GM18519 (cell line): ENCODE measurements around the gene KIF21A.

Source experiments
- ATAC-seq: cut with Tn5 transposase; IDR thresholded peaks from one replicate; pipeline ENCODE4 v1.9.1; 2021; ENCODE audit warnings: mild to moderate bottlenecking, moderate library complexity; ENCODE audit not compliant: unreplicated experiment, low FRiP score

Gene KIF21A

GRCh38 chr12:39431797-39432196 is 11.1 kb downstream of the KIF21A start:
- ATAC-seq, result no peak

DNA sequence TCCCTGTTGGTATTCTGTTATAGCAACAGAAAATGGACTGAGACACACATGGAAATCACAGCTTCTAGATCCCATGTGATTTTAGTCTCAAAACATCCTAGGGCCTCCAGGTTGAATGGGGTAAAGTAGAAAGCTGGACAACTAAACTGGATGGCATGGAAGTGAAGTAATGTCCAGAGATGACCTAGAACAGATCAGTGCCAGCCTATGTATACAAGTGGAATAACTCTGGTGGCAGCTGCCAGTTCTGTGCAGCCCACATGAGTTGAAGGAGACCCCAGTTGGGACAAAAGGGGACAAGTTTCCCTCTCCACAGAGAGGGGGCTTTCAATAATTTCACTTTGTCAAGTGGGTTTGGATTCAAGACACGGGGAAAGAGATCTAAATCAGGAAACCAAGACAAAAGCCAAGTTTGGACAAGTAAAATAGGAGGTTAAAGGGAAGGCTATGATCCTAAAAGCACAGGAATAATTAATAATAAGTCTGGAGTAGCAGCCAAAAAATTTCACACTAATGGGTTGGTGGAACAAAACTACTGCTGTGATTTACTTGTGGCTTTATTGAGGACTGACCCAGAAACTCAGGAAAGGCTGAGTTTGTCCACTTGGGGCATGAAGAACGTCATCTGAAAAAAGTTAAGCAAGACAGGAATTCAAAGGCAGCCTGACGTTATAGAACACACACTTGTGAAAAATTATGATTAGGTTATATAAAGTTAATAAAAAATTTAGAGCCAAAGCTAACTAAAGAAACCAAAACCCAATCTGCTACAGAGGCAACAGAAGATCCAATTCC is 11.7 kb downstream of the KIF21A start:
- ATAC-seq, result no peak

DNA sequence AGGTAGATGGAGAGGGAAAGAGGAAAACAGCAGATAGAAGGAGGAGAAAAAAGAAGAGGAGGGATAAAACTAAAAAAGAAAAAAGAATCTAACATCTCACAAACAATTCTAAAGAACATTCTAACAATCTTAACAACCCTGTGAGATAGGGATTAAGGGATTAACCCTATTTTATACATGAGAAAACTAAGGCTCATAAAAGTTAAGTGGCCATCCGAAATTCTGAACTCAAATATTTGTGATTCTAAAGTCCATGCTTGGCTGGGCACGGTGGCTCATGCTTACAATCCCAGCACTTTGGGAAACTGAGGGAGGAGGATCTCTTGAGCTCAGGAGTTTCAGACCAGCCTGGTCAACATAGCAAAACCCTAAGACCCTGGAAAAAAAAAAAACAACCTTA is 13.1 kb downstream of the KIF21A start:
- ATAC-seq, result no peak

DNA sequence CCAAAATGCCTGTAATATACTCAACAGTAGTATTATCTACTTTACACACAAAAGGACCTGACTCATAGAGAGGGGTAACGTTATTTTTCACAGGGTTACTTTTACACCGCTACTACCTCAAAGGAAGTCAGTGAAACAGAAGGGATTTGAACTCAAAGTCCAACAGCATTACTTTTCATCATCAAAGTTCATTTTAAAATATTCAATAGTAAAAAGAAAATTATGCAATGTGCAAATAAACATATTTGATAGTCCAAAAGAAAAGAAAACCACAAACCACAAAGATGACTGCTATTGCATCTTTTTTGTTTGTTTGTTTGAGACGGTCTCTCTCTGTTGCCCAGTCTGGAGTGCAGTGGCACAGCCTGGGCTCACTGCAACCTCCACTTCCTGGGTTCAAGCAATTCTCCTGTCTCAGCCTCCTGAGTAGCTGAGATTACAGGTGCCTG is 15.5 kb downstream of the KIF21A start:
- ATAC-seq, result no peak

DNA sequence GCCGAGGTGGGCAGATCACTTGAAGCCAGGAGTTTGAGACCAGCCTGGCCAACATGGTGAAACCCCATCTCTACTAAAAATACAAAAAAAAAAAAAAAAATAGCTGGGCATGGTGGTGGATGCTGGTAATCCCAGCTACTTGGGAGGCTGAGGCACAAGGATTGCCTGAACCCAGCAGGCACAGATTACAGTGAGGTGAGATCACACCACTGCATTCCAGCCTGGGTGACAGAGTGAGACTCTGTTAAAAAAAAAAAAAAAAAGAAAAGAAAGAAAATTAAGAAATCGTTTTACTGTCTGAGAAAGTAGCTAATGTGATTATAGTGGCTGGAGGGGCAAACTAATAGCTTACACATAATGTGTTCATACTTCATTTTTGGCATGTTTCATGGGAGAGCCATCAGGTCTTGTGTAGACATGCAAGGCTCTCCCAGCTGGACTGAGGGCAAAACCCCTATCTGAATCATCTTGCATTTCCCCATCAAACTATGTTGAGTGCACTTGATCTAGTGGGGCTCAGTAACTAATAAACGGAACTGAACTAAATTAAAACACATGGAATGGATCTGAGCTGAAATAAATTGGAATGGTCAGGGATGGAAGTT is 16.2 kb downstream of the KIF21A start:
- ATAC-seq, result no peak

- ATAC-seq, result no peak
These were observed 22.9 kb downstream of the KIF21A start for GRCh38 chr12:39420043-39420442.

DNA sequence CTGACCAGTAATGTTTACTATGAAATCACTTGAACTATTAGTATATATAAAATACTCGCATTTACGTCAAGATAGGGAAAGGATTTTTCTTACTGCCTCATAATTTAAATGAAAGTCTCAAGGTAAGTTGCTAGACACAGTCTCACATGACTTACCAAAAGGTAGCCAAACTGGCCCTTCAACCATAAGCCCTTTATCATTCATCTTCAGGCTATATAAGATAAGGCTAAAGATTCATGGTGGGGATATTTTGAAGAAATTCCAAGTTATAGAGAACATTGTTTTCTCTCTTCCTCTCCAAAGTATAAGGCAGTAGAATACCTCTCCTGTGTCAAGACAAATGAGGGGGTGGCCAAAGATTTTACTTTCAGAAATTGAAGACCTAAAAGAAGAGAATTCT is 23.4 kb downstream of the KIF21A start:
- no peak for ATAC-seq

DNA sequence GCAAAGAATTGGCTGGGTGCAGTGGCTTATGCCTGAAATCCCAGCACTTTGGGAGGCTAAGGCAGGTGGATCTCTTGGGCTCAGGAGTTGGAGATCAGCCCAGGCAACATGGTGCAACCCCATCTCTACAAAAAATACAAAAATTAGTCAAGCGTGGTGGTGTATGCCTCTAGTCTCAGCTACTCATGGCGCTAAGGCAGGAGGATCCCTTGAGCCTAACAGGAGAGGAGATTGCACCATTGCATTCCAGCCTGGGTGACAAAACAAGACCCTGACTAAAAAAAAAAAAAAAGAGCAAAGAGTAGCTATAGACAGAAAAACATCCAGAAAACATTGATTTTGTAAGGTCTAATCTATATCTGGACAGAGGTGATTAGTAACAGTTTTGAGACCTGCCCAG is 25.0 kb downstream of the KIF21A start:
- ATAC-seq, result no peak

- no peak for ATAC-seq
These were observed 28.8 kb downstream of the KIF21A start for GRCh38 chr12:39413836-39414771.

- ATAC-seq, result no peak
These were observed 30.7 kb downstream of the KIF21A start for GRCh38 chr12:39412210-39412609.

DNA sequence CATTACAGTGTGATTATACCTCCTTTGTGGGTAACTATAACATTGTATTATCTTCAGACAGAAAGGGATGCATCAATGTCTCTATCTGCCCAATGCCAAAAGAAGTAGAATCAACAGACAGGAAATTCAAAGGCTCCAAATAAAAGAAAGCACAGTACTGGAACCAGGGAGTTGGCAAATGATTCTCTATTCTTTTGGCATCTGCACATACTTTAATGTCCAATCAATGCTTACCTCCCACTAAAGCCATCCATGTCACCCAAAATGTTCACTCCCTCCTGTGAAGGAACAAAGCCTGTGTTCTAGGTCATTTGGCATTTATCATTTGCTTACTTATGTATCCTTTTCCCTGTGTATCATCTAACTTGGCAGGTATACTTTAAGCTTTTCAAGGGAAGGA is 36.7 kb downstream of the KIF21A start:
- no peak for ATAC-seq

DNA sequence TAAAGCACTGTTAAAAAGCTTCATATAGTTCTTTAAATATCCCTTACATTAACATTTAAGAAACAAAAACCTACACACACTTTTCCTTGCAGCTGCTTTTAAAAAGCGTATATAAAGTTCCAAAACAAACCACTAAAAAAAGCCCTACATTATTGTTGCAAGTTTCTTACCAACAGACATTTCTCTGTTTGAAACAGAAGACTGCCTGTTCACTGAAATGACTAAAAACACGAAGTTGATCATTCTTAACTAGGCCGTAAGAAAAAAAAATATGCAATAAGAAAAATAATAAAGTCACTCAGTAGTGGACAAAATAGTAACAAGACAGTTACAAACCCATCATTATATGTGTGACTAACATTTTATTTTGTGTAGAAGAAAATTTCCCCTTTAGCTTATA is 37.3 kb downstream of the KIF21A start:
- no peak for ATAC-seq

DNA sequence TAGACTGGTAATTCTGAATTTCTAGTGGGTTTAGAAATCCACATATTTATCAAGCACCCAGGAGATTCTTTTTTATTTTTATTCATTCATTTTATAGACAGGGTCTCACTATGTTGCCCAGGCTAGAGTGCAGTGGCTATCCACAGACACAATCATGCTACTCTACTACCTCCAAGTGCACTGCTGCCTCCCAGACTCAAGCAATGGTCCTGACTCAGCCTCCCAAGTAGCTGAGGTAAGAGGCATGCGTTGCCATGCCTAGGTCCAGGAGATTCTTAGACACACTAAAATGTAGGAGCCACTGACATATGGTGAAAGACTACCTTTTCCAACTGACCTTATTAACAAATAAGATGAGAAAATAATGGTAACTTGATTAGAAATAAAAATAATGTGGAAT is 38.9 kb downstream of the KIF21A start:
- ATAC-seq, result no peak

- no peak for ATAC-seq
These were observed 39.5 kb downstream of the KIF21A start for GRCh38 chr12:39403376-39403775.

GRCh38 chr12:39402922-39403321 is 40.0 kb downstream of the KIF21A start:
- no peak for ATAC-seq

GRCh38 chr12:39401459-39401858 is 41.5 kb downstream of the KIF21A start:
- ATAC-seq, result no peak

DNA sequence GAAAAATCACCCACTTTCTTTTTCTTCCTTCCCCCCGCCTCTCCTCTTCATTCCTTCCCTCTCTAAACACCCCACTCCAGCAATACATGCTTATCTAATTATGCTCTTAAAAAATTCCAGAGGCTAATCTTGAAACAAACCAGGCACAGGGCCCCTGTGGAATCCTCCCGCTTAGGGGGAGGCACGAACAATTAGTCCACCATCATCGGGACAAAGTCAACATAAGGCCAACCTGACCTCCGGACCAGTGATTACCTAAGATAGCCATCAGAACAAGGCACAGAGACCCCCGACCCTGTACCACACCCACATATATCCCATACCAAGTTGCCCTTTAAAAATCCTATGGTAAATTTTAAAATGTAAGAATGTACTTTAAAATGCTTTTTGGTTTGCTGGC is 47.1 kb downstream of the KIF21A start:
- no peak for ATAC-seq

GRCh38 chr12:39393890-39394289 is 49.0 kb downstream of the KIF21A start:
- no peak for ATAC-seq

DNA sequence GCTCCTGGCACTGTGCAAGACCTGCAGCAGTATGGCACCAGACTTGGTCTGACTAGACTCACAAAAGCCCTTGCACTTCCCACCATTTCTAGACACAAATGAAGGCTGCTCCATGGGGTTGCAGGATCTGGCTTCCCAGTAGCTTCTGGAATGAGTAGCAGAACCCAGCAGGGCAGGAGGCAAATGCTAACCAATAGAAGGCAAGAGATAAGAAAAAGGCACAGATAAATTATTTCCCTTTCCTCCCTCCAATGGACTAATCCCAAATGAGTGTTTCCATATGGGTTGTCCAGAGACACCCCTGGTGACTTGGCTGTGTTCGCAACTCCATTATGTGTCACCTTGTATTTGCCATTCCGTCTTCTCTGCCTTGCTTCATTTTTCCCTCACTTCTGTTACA is 49.7 kb downstream of the KIF21A start:
- ATAC-seq, result no peak

DNA sequence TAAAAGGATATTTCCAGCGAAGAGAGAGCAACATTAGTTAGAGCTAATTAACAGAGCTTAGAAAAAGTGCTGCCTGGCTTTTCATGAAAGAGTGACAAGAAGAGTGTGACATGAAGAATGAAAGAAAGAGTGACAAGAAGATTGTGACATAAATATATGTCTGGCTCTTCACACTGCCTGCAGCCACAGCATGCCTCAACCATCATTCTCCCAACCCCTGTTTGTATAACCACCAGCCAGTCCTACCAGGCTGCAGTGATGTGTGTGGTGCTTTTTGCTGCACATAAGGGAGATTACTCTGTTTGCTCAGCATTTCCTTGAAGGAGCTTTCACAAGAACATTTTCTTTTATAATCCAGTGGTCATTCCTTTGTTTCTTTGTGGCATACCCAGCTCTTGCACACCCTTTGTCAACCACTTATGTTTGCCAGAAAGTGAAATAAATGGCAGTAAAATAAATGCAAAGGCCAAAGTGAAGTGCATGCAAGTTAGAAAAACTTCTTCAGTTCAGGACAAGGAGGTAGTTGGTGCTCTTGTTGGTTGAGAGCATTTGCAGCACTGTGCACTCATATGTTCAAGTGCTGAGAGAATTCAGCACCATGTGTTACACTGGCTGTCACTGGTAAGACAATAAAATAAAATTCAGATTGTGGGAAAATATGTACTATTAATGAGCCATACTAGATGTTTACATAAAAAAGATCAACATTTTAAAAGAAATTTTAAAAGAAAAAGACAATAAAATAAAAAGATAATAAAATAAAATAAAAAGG is 50.6 kb downstream of the KIF21A start:
- no peak for ATAC-seq
